Neural cell (in vitro differentiated cells): ENCODE results near the gene ATP5PD. TPM values are rescaled to one million over a fixed set of nuclear protein-coding genes. Genes with fewer than 3 reads are reported as not detected.

Experiments
- H2AFZ ChIP-seq: fragments of 200-600, 300-800 bp; sonication (generic), shearing (Covaris generic); 2 replicates; pipeline ENCODE4 v1.6.0; 2014; ENCODE audit warnings: low read depth, mild to moderate bottlenecking, antibody characterized with exemption, low read length, moderate library complexity
- H3F3A ChIP-seq: fragments of 200-600 bp; shearing (Covaris generic); 2 replicates; pipeline ENCODE4 v1.6.1; 2016; ENCODE audit warnings: mild to moderate bottlenecking, moderate library complexity, mixed read lengths, antibody characterized with exemption, low read length; ENCODE audit not compliant: insufficient read depth, poor library complexity, severe bottlenecking
- H3K27ac ChIP-seq: fragments of 200-600, 300-800 bp; sonication (generic), shearing (Covaris generic); 2 replicates; pipeline ENCODE4 v1.5.1; 2014; ENCODE audit warnings: mild to moderate bottlenecking, low read length, moderate library complexity
- H3K27me3 ChIP-seq: fragments of 300-800, 200-600 bp; sonication (generic), shearing (Covaris generic); 2 replicates; pipeline ENCODE4 v1.6.0; 2014; ENCODE audit warnings: mild to moderate bottlenecking, low read depth, low read length, moderate library complexity; ENCODE audit not compliant: insufficient read depth
- H3K36me3 ChIP-seq: fragments of 300-800, 200-600 bp; sonication (generic), shearing (Covaris generic); 2 replicates; pipeline ENCODE4 v1.5.1; 2014; ENCODE audit warnings: mild to moderate bottlenecking, antibody characterized with exemption, low read length, moderate library complexity; ENCODE audit not compliant: insufficient read depth
- H3K4me2 ChIP-seq: fragments of 300-800, 200-600 bp; sonication (generic), shearing (Covaris generic); 2 replicates; pipeline ENCODE4 v1.6.0; 2014; ENCODE audit warnings: mild to moderate bottlenecking, low read length
- H3K4me3 ChIP-seq: fragments of 300-800, 200-600 bp; sonication (generic), shearing (Covaris generic); 2 replicates; pipeline ENCODE4 v1.5.1; 2014; ENCODE audit warnings: mild to moderate bottlenecking, low read length, moderate library complexity
- H3K79me2 ChIP-seq: fragments of 200-600 bp; shearing (Covaris generic); replicated peaks from 2 replicates; pipeline ENCODE4 v1.6.0; 2014; ENCODE audit warnings: mild to moderate bottlenecking, low read length, moderate library complexity; ENCODE audit not compliant: insufficient read depth
- H3K9ac ChIP-seq: fragments of 300-800, 200-600 bp; sonication (generic), shearing (Covaris generic); 2 replicates; pipeline ENCODE4 v1.6.1; 2016; ENCODE audit warnings: mild to moderate bottlenecking, low read length, mixed read lengths
- H3K9me2 ChIP-seq: fragments of 200-600 bp; shearing (Covaris generic); 2 replicates; pipeline ENCODE4 v1.6.1; 2016; ENCODE audit warnings: mild to moderate bottlenecking, low read length, mixed read lengths; ENCODE audit not compliant: insufficient read depth
- H3K9me3 ChIP-seq: fragments of 200-600, 300-800 bp; sonication (generic), shearing (Covaris generic); 2 replicates; pipeline ENCODE4 v1.6.1; 2016; ENCODE audit warnings: mild to moderate bottlenecking, mixed run types, low read length, moderate library complexity, mixed read lengths
- H4K20me1 ChIP-seq: fragments of 200-600 bp; shearing (Covaris generic); 2 replicates; pipeline ENCODE4 v1.6.1; 2016; ENCODE audit warnings: mild to moderate bottlenecking, mixed run types; ENCODE audit not compliant: insufficient read depth
- EP300 ChIP-seq: fragments of 450-650 bp; conservative IDR thresholded peaks from 2 replicates; pipeline ENCODE4 v1.6.1; 2014; ENCODE audit warnings: antibody characterized with exemption, mild to moderate bottlenecking, moderate library complexity; ENCODE audit not compliant: poor library complexity, severe bottlenecking
- EZH2 ChIP-seq: fragments of 200-600, 300-800 bp; shearing (Covaris generic), sonication (generic); IDR thresholded peaks from 2 replicates; pipeline ENCODE4 v1.6.1; 2014; ENCODE audit warnings: antibody characterized with exemption, low read length, borderline replicate concordance, mild to moderate bottlenecking; ENCODE audit not compliant: insufficient read depth, poor library complexity, severe bottlenecking
- MXI1 ChIP-seq: fragments of 450-650 bp; conservative IDR thresholded peaks from 2 replicates; pipeline ENCODE4 v1.6.1; 2014; ENCODE audit warnings: antibody characterized with exemption, mild to moderate bottlenecking; ENCODE audit not compliant: poor library complexity, severe bottlenecking
- POLR2AphosphoS5 ChIP-seq: IDR thresholded peaks from 2 replicates; pipeline ENCODE4 v1.6.1; 2012
- RAD21 ChIP-seq: fragments of 450-650 bp; conservative IDR thresholded peaks from 2 replicates; pipeline ENCODE4 v1.6.1; 2014; ENCODE audit warnings: antibody characterized with exemption, mild to moderate bottlenecking, moderate library complexity
- REST ChIP-seq: IDR thresholded peaks from 2 replicates; pipeline ENCODE4 v1.6.1; 2012; ENCODE audit warnings: borderline replicate concordance
- SMC3 ChIP-seq: fragments of 450-650 bp; conservative IDR thresholded peaks from 2 replicates; pipeline ENCODE4 v1.6.1; 2014; ENCODE audit warnings: antibody characterized with exemption, mild to moderate bottlenecking, moderate library complexity; ENCODE audit not compliant: poor library complexity
- TAF1 ChIP-seq: IDR thresholded peaks from 2 replicates; pipeline ENCODE4 v1.6.1; 2012; ENCODE audit warnings: low read depth
- polyA plus RNA-seq: library from polyadenylated mRNA; depleted of rRNA; stranded (reverse); fragments of >200 nt; gene quantifications from 2 replicates; pipeline ENCODE4 v1.2.3, GENCODE V29; 2014
- TF ChIP-seq, protein P1 (sequence below): fragments of 450-650 bp; IDR thresholded peaks from 2 replicates; pipeline ENCODE4 v1.5.1; 2014; ENCODE audit warnings: antibody characterized with exemption, mild to moderate bottlenecking, moderate library complexity; ENCODE audit not compliant: poor library complexity, severe bottlenecking

Gene ATP5PD
- polyA plus RNA-seq, 1 donor from 2014 or later: 517 TPM

- Histone ChIP-seq H2AFZ (no peak overlapping the region), H3K9me3 (no peaks in the 10 kb centered on the region), H3K27ac (no peak overlapping the region), H4K20me1 (no peaks in the 10 kb centered on the region), H3K9ac (no peak overlapping the region), H3K9me2 (no peaks in the 10 kb centered on the region), H3F3A (no peaks in the 10 kb centered on the region), H3K79me2 (no peaks in the 10 kb centered on the region), H3K36me3 (no peaks in the 10 kb centered on the region), H3K4me2 (no peak overlapping the region), H3K27me3 (peaks cover 14% of the 10 kb centered on the region), H3K4me3 (no peak overlapping the region)
- TF ChIP-seq REST (no peak), EP300 (no peak), RAD21 (no peak), TAF1 (no peak), EZH2 (no peak), SMC3 (no peak)
- TF ChIP-seq, protein P1, sequence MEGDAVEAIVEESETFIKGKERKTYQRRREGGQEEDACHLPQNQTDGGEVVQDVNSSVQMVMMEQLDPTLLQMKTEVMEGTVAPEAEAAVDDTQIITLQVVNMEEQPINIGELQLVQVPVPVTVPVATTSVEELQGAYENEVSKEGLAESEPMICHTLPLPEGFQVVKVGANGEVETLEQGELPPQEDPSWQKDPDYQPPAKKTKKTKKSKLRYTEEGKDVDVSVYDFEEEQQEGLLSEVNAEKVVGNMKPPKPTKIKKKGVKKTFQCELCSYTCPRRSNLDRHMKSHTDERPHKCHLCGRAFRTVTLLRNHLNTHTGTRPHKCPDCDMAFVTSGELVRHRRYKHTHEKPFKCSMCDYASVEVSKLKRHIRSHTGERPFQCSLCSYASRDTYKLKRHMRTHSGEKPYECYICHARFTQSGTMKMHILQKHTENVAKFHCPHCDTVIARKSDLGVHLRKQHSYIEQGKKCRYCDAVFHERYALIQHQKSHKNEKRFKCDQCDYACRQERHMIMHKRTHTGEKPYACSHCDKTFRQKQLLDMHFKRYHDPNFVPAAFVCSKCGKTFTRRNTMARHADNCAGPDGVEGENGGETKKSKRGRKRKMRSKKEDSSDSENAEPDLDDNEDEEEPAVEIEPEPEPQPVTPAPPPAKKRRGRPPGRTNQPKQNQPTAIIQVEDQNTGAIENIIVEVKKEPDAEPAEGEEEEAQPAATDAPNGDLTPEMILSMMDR: no peak
Observed at GRCh38 chr17:75088465-75089417, 42.0 kb upstream of the ATP5PD start.

DNA sequence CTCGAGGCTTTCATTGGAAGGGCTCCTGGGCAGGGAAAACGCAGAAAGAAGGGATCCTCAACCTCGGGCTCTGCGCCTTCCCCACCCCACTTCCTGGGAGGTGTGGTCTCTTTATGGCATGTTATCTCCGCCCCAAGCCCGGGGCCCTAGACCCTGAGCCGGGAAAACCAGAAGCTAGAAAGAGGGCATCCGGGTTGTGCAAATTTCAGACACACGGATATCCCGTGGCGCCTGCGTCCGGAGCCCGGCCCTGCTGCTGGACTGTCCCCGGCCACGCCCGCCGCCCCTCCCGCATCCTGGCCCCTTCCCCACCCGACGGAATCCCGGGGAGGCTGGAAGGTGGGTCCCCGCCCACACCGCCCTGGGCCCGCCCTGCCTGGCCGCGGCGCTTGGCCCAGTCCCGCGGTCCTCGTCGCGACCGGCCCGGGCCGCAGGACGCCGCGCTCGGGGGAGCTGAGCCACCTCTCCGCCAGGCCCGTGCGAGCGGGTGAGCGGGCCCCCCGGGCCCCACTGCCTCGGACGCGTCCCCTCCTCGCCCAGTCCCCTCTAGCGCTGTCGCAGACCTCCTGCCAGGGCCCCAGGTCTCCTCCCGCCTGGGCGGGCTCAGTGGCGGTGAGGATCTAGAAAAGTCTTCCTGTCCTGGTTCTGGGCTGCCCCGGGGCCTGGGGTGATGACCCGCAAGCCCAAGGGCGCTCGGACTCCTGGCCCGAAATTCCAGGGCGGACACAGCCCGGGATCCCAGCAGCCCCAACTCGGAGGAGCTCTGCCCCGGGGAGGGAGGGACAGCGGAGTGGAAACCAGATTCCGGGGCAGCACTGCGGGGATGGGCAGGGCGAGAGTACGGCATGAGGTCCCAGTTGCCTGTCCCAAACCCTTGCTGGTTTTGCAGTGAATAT lies 41.0 kb upstream of the ATP5PD start, which contains the start of gene SLC16A5:
Gene SLC16A5 (plus strand): TSS at position 397 of the 896 bp plus-strand sequence. CDS start 5,683 bp downstream, outside the sequence.
- H3K9ac ChIP-seq: no peak within 1 kb of the TSS
- no peaks in the 10 kb centered on the region for H3K36me3 ChIP-seq
- no peaks in the 10 kb centered on the region for H3K79me2 ChIP-seq

More for the DNA sequence above, 41.0 kb upstream of the ATP5PD start, which contains the start of gene SLC16A5:
- H3K4me3 ChIP-seq: no peak within 1 kb of the TSS
- H3K4me2 ChIP-seq: no peak within 1 kb of the TSS
- H3K27me3 ChIP-seq: peaks cover 14% of the 10 kb centered on the region
- H2AFZ ChIP-seq: no peak within 1 kb of the TSS
- no peaks in the 10 kb centered on the region for H3K9me2 ChIP-seq
- H3K9me3 ChIP-seq: no peaks in the 10 kb centered on the region
- H3K27ac ChIP-seq: no peak within 1 kb of the TSS
- no peak for TF ChIP-seq EP300
- TF ChIP-seq, protein P1: no peak
- no peak for TF ChIP-seq MXI1
- no peak for TF ChIP-seq REST
- TF ChIP-seq EZH2: no peak
- TF ChIP-seq POLR2AphosphoS5: no peak
- no peak for TF ChIP-seq SMC3
- TF ChIP-seq TAF1: no peak
- no peak for TF ChIP-seq RAD21
- H3F3A ChIP-seq: no peaks in the 10 kb centered on the region
- H4K20me1 ChIP-seq: no peaks in the 10 kb centered on the region
